HG03558 (cell line): Measurements from ENCODE around the gene UROC1.

ENCODE experiments used
- ATAC-seq: cut with Tn5 transposase; IDR thresholded peaks from one replicate; pipeline ENCODE4 v1.9.1; 2021; ENCODE audit warnings: moderate number of reproducible peaks; ENCODE audit not compliant: unreplicated experiment; ENCODE audit errors: extremely low read depth

Gene UROC1

DNA sequence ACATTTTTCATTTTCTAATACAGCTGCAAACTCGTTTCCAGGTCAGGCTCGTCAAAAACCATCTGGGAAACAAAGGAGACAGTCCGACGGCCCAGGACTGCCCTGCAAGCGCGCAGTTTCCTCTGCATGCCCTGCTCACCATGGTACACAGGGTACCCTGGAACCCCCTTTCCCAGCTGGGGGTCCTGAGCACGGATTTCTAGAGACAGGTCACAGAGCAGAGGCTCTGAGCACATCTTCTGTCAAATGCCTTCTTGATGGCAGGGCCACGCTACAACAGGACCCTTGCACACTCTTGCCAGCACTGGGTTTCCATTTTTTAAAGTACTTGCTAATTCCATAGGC lies 50.0 kb downstream of the UROC1 start:
- ATAC-seq: no peak

DNA sequence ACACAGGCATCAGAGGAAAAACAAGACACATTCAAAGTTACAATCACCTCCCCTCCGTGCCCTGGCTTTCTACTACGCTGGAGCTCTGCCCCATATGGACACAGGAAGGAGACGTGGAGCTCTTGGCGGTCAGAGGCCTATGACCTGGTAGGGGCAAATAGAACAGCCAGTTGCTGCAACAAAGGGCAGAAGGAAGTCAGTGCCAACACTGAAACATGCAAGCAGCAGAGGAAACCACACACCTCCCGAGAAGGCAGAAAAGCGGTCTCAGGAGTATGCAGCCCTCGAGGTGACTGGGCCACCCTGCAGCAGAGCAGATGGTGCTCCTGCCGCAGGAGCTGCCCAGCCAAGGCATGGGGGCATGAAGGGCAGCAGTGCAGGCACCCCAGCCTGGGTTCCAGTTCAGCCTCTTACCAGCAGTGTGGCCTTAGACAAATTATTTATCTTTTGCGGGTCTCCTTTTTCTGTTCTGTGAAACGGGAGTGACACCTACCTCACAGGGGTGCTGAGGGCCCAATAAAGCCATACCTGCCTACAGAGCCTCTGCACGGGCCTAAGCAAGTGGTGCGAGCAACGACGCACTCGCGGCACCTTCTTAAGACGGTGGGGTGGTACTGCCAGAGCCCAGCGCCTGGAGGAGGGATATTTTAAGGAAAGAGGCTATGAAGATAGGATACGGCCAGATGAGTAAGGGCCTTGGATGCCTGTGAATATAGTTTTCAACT lies 50.5 kb downstream of the UROC1 start:
- ATAC-seq: no peak

DNA sequence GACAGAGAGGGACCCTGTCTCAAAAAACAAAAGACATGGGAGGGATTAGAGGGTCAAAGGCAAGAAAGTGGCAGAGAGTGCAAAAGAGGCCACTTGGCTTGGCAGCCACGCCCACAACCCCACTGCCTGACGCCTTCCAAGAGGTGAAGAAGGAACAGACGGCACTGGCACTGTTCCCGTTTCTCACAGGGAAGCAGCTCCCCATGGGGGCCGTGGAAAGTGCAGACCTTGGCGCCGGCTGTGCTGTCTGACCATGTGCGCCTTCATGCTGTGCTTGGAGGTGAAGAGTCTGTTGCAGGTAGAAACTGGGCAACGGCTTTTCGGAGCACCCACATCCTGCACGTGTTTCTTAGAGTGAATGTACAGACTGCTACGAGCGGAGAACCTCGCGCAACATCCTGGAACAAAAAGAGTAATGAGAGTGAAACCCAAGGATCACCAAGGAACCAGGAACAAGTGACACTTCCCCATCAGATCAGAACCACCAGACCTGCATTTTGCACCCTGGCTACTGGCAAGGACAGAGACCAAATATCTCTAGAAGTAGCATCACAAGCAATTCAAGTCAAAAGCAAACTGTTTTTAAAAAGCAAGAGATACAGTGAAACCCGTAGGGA lies 51.5 kb downstream of the UROC1 start:
- ATAC-seq: no peak

DNA sequence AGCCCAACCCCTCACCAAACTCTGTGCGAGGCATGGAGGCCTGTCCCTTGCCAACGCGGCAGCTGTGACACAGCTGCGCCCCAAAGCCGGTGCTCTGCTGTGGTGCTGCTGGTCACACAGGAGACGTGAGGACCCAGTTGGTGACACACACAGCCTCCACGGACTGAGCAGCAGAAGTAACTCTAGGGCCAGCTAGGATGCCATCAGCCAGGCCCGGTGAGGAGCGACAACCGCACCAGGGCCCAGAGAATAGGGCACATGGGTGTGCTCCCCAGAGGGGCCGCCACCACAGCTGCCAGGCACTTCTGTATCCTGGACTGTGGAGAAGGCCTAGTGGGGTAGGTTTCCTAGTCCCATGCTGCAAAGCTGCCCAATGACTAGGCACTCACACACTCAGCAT lies 52.6 kb downstream of the UROC1 start:
- no peak for ATAC-seq

DNA sequence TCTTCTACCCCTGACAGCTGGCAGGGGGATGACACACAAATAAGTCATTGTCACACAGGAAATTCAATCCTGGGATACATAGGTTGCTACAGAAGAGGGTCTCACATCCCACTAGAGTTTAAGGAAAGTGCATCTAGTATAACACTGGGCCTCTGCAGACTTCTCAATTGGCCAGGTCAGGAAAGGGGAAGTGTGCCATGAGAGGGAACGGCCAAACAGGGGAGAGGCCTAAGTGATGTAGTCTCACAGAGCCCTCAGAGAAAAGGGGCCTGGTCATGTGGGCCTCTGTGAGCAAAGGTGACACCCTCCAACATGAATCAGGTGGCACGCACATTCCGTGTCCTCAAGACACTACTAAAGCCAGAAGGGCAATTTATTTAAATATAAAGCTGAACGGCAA lies 53.1 kb downstream of the UROC1 start:
- no peak for ATAC-seq

DNA sequence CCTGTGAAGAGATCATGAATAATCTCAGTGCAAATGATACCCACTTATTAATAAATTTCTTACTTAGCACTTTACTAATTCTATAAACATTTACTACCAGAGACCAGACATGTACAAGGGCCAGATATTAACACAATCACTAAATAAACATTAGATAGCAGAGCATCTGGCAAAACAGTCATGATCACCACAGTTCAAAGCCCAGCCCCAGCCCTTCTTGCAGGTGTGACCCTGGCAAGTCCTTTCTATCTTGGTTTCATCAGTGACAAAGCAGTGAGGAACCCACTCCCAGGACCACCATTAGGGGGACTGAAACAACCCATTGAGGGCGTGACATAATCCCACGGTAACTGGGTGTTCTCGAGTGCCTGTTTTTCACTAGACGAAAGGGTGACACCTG lies 53.5 kb downstream of the UROC1 start:
- no peak for ATAC-seq

DNA sequence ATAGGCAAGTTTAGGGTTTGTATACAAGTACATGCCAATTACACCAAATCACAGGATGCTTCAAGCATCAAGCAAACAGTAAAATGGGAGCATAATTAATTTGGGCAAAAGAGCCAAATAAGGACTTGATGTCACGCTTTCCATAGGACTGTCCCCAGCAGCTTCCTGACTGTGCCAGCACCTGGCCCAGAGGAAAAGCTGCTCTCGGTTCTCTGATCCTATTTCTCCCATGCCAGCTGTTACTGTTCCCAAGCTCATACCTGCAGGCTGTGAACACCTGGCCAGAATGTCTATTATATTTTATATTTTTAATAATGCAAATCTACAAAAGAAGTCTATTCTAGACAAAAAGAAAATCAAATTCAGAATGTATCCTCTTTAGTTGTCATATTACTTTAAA lies 54.1 kb downstream of the UROC1 start:
- ATAC-seq: no peak

DNA sequence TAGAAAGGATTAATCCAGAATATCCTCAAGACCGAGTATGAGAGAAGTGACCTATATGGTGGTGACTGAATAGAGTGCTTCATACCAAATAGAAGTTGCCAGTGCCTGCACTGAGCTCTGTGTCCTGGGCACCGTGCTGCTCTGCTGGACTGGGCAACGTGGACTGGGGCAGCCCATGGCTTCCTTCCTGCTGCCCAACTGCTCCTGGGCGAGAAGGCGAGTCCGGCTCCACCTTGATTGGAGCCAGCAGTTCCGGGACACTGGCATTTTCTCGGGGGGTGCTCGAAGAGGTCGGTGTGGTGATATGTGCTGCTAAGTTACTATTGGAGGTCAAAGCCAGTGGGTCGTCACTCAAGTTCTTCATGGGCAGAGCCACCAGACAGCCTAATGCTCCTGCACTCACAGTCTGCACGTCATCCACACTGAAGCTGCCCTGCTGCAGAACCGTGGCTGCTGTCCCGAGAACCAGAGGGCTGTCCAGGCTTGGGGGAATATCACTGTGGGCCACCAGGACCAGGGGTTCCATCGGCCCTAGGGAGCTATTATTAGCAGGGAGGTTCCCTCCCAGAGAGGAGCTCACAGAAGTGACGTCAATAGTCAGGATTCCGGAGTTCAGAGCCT lies 56.0 kb downstream of the UROC1 start:
- ATAC-seq: no peak

DNA sequence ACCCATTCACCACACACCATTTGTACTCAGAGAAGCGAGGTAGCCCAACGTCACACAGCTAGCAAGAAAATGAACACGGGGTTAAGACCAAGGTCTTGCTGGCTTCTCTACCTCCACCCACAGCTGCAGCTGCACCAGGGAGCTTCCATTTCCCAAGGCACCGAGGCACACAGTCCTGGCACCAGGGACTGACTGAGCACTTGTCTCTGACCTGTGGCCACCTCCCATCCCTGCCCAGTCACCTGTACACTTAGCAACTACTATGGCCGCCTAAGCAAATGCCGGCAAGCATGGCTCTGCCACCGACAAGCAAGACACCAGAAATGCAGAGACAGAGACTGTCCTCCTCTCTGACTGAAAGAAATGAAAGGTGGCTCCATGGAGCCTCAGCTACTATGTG lies 57.2 kb downstream of the UROC1 start:
- ATAC-seq: no peak

DNA sequence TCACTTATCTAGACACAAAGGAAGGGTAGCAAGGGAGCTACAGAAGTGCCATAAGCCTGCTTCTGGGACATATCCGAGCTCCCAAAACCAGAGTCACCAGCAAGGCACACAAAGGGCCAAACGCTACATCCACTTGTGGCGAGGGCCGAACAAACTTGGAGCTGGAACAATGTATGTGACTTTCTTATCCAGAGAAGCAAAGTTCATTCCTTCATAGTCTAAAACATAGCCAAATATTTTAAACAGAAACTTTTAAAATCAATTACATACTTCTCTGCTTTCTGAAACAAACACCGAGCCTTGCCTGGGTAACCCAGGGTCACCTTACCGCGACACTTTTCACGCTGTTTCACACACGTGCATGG lies 57.8 kb downstream of the UROC1 start:
- ATAC-seq: no peak

DNA sequence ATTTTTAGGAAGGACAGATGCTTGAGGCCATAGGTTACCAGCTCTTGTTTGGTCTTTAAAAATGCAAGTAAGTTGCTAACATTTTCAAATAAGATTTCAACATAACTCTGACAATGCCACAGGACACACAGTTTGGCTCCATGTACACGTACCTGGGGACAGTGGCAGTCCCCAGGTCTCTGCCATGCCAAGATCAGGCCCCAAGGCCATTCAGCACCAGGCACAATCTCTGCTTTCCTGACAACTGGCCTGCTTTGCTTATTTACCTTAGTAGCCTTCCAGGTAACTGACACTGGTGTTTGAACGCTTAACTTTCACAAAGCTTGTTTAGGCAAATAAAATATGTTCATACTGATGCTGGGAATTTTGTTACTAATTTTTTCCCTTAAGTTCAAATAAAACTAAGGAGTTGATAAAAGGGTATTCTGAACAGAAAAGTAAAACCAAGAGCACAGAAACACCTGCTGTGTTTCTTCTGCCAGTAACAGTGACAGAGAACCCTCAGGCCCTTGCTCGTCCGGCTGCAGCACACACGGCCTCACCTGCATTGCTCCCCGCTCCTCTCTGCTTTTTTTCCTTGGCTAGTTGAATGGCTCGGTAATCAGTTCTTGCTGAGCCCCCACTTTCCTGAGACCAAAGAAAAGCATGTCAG lies 58.3 kb downstream of the UROC1 start:
- ATAC-seq: no peak

DNA sequence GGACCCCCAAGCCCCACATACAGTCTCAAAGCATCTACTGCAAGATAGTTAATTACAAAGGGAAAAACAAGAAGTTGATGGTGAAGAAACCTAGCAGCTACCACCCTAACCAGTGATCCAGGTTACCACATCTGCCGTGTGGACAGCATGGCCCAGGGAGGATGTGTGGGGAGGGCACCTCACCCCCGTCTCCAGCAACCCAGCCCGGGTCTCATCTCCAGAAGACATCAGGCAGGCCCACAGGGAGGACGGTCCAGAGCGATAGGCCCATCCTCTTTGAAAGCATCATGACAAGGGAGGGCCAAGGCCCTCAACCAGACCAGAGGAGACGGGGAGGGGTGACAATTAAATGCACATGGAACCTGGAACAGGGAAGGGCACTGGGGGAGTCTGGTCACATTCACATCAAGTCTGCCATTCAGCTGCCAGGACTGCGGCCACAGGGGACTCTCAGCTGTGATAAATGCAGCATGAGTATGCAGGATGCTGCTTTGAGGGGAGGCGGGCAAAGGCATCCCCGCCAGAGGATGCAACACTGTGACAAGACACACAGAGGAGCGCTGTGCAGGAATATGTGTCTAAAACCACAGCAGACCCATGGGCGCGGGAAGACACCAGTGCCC lies 60.7 kb downstream of the UROC1 start:
- no peak for ATAC-seq

DNA sequence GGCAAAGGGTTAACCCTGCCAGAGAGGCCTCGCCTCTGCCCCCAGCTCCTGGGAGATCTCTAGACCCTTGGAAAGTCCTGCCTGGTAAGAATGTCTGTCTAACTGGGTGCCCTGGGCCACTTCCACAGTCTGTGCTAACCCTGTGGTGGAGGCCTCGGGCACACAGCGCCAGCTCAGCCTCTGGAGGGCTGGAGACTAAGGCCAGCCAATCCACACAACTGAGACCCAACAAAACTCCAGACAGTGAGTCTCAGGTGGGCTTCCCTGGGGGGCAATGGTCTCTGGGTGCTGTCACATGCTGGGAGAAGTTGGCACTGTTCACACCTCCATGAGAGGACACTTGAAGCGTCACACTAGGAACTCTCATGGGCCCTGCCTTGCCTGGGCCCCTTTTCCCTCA lies 61.4 kb downstream of the UROC1 start:
- no peak for ATAC-seq

DNA sequence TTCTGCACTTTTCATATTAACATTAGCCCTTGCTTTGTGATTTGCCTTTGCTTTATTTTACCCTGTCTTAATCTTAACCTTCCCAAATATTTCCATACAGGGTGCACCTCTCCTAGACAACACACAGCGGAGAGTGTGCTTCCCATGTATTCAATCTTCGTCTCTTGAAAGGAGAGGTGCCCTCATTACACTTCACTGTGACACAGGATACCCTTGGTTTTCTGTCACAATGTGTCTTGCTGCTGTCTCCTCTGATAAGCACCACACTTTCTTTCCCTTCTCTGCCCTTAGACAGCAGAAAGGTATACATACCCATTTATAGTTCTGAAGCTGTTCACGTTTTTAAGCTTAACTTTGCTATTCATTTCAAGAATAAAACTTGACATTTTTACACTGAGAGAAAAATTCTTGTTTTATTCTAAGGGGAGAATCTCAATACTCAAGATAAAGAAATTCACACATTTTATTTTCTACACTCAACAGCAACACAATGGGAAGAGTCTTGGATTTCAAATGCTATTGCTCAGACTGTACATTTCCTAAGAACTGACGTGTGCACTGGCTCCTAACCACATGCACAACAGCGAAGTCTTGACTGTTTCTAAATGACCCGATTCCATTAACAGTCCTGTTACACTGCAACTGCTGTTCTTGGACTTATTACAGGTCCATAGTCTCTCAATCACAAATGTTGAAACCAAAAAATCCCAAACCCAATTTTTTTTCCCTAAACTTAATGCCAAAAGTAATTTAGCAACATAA lies 63.0 kb downstream of the UROC1 start:
- no peak for ATAC-seq

DNA sequence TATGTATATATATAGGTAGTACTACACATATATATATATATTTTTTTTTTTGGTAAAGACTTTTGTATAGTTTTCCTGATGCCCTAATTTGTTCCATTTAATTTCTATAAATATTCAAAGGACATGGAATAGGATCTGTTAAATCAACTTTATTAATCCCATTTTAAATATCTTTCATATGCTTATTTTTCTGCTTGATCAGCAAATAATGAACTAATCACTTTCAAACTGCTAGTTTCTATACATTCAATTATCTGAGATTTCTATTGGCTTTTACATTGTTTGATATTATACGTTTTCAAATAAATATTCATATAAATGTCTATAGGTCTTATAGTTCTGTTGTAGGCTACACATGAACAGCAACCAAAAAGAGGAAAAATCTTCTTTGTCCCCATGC lies 63.5 kb downstream of the UROC1 start:
- ATAC-seq: no peak

DNA sequence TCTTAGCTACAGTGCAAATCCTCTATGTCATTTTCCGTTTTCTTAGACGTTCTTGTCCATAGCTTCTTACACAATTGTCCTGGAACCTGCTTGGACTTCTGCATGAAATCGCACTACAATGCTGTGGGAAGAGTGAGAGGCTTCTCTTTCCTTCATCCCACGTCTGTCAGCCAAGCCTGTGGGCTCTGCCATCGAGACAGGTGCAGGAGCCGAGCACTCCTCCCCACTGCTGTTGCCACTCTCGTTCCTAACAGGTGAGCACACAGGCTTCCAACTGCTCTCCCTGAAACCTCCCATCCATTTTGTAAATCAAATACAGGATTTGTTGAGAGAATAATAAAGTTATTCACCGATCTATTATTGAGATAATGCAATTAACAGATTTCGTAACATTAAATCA lies 65.4 kb downstream of the UROC1 start:
- ATAC-seq: no peak

DNA sequence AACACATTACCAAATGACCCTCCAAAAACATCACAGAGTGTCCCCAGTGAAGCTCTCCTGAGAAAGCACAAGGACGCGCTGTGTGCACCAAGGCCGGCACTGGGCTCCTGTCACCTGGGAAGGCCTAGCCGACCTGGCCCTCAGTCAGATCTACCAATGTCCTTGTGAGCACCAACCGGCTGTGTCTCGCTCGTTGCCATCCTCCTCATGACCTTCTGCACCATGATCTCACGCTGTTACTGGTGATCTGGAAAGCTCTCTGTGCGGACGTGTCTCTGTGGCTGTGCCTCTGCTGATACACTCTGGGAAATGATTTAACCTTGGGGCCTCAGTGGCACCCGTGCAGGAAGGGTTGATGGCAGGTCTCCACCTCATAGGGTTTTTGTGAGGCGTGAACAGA lies 66.1 kb downstream of the UROC1 start:
- no peak for ATAC-seq

DNA sequence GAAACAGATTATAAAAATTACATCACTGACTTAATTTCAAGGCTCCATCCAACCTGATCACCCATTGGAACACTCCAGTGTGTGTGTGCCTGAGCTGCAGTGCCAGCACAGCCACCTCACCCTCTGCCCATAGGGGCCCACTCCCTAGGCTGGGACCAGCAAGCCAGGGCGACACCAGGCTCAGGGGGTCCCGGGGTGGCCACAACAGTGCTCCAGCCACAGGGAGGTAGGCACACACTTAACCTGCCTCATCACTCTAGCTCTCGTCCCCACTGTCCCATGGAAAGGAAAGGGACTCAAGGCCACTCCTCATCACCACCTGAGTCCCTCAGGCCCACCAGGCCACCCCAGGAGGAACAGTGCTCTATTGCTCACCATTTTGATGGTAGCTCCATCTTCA lies 66.8 kb downstream of the UROC1 start:
- ATAC-seq: no peak

DNA sequence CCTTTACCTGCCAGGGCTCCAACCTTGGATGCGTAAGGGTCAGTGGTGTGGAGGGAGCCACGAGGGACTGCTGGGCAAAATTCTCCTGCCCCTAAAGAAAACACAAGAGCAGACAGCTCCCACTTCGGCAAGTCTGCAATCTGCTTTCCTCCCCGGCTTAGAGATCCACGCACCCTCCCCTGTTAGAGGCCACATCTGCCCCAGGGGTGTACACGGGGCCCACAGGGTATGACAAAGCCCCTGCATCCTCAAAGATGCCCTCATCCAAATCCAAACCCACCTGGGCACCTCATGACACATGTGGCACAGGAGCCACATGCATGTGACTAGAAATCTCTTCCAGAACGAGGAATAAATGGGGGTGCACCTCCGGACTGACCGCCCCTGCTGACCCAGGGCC lies 67.4 kb downstream of the UROC1 start:
- ATAC-seq: no peak

DNA sequence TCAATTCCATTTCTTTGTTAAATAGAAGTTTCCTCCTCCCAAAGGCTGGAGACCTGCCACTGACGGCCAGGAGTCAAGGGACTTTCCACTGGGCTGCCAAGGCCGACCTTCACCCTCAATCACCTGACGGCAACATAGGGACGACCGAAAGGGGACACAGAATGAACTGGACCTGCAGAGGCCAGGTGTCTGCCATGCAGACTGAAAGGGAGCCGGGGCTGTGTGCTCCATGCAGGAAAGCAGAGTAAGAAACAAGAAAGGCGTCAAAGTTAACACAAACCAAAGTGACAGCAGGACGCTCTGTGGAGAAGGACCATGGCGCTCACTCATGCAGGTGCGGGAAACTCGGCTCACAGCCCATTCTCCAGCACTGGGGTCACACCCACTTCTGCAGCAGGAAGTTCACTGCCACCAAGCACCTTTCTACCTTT lies 67.9 kb downstream of the UROC1 start:
- no peak for ATAC-seq

DNA sequence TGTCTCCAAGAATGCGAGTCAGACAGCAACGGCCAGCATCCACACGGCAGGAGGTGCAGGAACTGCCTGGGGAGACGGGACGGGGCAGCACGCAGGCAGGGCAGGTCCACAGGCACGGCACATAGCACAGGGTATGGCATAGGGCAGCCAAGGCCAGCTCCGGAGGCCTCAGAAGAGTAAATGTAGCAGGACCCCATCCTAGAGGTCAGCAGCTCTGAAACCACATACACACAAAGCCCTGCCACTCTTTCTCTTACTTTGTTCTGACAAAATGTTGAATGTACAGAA lies 68.7 kb downstream of the UROC1 start:
- ATAC-seq: no peak
